Fibroblast of upper back skin (primary cell): Measurements from ENCODE around the gene RBM33.

Experiments used
- DNase-seq: peaks from one replicate; pipeline ENCODE4 v3.0.0-alpha.2; 2013

Gene RBM33

DNA sequence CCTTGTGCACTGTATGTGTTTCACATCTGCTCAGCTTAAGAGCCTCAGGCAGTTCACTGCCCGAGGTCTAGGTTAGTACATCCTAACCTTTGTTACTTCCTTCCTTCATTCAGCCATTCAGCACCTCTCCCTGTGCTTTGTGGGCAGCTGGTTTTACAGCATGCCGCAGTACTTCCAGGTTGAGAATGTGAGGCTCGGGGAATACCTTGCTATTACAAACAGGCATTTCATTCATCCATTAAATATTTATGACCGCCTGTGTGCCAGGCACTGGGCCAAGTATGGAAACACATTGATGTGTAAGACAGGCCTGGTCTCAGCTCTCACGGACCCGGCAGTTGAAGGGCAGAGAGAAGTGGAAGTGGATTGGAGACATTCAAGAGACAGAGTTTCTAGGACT, 85.4 kb downstream of the RBM33 start:
- DNase-seq, result peak; percentile 66

DNA sequence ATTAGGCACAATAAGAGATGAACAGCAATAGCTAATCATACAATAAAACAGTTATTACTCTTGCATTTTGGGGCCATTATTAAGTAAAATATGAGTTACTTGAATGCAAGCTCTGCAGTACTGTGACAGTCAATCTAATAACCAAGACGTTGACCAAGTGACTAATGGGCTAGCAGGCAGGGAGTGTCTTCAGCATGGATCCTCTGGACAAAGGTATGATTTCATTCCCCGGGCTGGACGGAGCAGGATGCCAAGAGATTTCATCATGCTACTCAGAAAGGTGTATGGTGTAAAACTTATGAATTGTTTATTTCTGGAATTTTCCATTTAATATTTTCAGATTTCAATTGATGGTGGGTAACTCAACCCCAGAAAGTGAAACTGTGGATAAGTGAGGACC, 86.9 kb downstream of the RBM33 start:
- DNase-seq, result peak; percentile 7

GRCh38 chr7:155731871-155732270, 87.4 kb downstream of the RBM33 start:
- DNase-seq, result no peak

DNA sequence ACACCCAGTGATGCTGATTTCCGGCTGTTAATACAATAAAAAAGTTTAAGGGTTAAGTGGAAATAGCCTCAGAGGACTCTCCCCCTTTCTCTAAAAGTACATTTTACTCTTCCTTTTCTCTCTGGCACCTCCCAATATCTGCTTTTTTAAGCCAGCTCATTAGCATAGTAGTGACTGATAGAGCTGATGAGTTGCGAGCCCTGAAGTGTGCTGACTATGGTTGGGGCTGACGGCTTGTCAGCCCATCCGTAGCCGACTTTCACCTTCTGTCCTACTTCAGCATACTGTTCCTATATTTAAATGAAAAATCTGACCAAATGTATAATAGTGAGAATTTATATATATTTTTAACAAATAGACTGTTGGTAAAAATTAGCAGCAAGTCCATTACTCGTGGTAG, 87.8 kb downstream of the RBM33 start:
- DNase-seq, result no peak

- no peak for DNase-seq
Observed at GRCh38 chr7:155733582-155734444, 89.4 kb downstream of the RBM33 start.

GRCh38 chr7:155734445-155734809, 90.0 kb downstream of the RBM33 start:
- no peak for DNase-seq

GRCh38 chr7:155735442-155736115, 91.1 kb downstream of the RBM33 start:
- no peak for DNase-seq

DNA sequence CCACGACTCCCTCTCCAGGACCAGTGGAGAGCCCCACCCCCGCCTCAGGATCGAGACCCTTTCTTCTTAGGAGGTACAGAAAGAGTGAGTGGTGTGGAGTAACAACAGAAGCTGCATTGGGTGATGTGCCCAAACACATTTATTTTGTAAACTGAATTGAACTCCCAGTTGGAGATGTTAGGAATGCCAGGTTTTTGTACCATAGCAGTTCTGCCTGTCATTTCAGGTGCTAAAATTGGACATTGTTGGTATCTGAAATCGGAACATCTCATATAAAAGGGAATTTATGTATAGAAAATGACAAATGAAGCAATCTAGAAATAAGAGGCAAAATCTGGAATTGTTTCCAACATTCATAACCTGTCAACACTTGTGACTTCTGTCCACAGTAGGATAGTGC, 93.1 kb downstream of the RBM33 start:
- no peak for DNase-seq

- no peak for DNase-seq
Observed at GRCh38 chr7:155738104-155738503, 93.6 kb downstream of the RBM33 start.

DNA sequence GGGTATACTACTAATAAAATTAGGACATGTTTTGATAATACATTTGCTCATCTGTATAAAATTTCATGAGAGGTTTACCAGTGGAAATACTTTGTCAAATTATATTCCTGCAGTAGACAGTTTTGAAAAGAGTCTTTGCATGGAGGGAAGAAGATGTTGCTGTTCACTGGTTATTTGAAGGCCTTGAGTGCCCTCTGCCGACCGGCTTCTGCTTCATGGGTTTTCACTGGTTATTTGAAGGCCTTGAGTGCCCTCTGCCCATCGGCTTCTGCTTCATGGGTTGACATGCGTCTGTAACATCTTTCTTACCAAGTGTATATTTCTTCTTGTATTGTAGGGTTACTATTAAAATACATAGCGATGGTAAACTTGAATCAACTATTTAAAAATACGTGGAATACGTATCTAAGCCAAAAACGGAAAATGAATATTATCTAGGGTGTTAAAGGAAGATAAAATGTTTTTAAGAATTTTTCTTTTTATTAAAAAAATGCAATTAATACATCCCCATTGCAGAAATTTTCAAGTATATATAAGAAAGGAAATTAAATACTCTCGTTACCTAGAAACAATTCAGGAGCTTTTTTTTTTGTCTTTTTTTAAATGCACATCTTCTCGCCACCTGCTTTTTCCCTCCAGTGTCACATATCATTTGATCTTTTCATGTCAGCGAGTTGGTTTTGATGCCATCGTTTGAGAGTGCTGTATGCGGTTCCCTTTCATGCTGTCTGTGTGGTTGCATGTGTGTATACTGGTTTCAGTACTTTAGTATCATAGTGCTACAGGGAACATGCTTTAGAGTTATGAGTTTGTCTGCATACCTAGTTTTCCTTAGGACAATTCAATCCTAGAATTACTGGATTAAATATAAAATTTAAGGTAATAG, 94.4 kb downstream of the RBM33 start:
- DNase-seq, result peak; percentile 75

GRCh38 chr7:155739538-155740143, 95.2 kb downstream of the RBM33 start:
- no peak for DNase-seq

- DNase-seq, result no peak
Observed at GRCh38 chr7:155741082-155741481, 96.6 kb downstream of the RBM33 start.

GRCh38 chr7:155741805-155742204, 97.3 kb downstream of the RBM33 start:
- no peak for DNase-seq

DNA sequence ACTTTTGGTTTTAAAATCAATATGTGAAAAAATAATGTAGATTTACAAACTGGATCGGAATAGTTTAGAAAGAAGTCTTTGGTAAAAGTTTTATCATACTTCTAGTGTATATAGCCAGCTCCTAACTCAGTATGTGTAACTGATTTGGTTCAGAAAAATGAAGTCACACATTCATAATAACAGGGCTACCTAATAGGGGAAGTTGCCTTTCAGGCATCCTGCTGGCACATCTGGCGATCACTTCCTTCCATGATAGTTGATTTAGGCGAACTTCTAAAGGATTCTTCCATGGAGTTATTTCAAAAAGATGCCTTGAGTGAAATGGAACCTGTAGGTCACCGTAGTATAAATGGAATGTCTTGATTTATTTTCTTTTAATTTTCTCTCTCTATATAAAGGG, 98.7 kb downstream of the RBM33 start:
- DNase-seq, result no peak

GRCh38 chr7:155744971-155745683, 100.7 kb downstream of the RBM33 start:
- DNase-seq, result no peak

DNA sequence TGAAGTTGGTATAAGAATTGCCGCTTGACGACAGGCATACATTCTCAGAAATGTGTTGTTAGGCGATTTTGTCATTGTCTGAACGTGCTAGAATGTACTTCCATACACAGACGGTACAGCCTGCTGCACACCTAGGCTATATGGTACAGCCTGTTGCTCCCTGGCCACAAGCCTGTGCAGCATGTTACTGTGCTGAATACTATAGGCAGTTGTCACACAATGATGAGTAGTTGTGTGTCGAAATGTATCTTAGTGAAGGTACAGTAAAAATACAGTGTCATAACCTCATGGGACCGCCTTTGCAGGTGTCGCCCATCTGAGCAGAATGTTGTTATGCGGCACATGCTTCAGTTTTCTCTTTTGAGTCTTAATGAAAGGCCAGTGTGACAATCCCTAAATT, 101.3 kb downstream of the RBM33 start:
- DNase-seq, result no peak

DNA sequence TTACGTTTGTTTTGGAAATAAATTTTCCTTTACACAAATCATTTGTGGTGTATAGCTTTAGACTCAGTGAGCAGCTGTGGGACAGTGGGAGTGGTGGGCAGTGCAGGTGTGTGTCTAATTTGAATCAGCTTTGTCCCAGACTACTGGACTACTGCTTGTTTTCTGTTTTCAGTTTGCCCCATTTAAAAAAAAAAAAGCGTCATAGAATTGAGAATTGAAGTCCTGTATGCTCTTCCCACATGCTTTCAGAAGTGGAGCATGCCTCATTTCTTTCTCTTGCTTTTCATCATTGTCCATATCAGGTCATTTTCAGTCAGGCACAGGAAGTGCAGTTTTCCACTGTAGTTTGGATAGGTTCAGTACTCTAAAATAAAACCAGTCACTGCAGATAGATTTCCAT, 101.7 kb downstream of the RBM33 start:
- DNase-seq, result no peak

GRCh38 chr7:155747209-155747608, 102.7 kb downstream of the RBM33 start:
- DNase-seq, result no peak

DNA sequence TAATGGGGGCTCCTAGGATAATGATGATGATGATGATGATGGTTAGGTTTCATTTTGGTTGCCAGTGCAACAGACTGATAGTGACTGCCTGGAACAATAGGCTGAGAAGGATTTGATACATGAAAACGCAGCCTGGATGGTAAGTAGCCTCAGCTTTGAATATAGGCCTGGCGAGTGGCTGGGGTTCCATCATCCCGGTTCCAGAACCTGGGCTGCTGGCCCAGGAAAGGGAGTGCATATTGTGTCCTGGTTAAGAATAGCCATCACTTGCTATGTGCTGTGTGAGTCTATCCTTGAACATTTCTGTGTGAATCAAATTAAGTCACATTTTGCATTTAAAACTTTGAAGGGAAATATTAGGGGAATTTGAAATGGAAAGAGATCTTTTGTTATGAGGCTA, 105.1 kb downstream of the RBM33 start:
- DNase-seq, result no peak

DNA sequence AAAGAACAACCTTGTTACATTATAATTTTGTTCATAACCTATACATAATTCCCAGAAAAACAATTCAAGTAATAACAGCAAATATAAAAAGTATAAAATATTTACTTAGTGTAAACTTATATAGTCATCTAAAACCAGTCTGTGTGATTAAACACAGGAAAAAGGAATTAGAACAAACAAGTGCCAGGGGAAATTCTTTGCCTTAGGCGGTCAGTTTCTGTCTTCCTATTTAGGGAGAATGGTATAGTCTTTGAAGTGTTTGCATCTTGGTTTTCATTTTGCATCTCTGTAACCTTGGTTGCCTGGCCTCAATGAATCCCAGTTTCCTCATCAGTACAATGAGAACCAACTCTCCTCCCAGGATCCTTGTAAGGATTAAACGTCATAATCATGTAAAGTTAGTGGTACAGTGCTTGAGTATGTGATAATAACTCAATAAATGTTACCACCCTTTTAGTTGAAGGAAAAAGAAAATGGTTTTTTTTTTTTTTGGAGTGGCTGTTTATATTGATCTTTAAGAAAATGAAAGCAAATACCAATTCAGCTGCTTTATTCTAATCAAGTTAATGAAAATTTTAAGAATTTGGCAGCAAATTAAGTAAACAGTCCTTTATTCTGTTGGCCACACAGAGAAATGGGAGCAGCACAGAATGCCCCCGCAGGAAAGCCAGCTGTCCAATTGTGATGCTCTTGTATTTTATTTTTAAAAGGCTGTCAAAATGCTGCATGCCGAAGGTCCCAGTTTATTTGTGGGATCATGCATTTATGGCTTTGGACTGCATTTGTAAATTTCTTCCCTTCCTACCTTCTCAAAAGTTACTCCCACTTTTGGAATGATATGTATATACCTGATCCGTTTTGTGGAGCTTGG, 106.0 kb downstream of the RBM33 start:
- no peak for DNase-seq

DNA sequence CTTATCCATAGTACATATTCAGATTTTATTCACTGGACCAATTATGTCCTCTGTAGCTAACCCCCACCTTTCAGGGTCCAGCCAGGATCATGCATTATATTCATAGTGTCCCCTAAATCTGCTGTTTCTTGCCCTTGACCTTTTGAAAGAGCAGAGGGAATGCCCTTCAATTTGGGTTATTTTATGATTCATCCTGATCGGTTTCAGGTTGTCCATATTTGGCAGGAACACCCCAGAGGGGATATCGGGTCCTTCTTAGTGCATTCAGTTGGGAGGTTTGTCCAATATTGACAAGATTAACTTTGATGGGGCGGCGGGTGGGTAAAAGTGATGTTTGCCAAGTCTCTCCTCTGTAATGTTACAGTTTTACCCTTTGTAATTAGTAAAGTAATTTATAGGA, 106.9 kb downstream of the RBM33 start:
- DNase-seq, result no peak
